HG02981 (cell line): ENCODE data around the gene RNF138.
"Not testable (repeated sequence)": the region's sequence is repeated elsewhere in the genome, so short reads cannot be mapped to it uniquely, and the experiment has no call there.

Source experiments
- ATAC-seq: cut with Tn5 transposase; IDR thresholded peaks from one replicate; pipeline ENCODE4 v1.9.1; 2021; ENCODE audit warnings: mild to moderate bottlenecking, moderate library complexity; ENCODE audit not compliant: unreplicated experiment

The RNF138 gene

GRCh38 chr18:32095192-32095899, 3.7 kb downstream of the RNF138 start:
- no peak for ATAC-seq

- no peak for ATAC-seq
Observed at GRCh38 chr18:32095900-32096229, 4.2 kb downstream of the RNF138 start.

- ATAC-seq = no peak
Observed at GRCh38 chr18:32096946-32097345, 5.3 kb downstream of the RNF138 start.

- no peak for ATAC-seq
Observed at GRCh38 chr18:32104516-32104915, 12.8 kb downstream of the RNF138 start.

GRCh38 chr18:32110005-32110404, 18.3 kb downstream of the RNF138 start:
- no peak for ATAC-seq

GRCh38 chr18:32111706-32112105, 20.0 kb downstream of the RNF138 start:
- ATAC-seq = no peak

- no peak for ATAC-seq
Observed at GRCh38 chr18:32112826-32113225, 21.2 kb downstream of the RNF138 start.

- ATAC-seq = no peak
Observed at GRCh38 chr18:32114293-32114942, 22.7 kb downstream of the RNF138 start.

- ATAC-seq = no peak
Observed at GRCh38 chr18:32122039-32122438, 30.4 kb downstream of the RNF138 start.

- no peak for ATAC-seq
Observed at GRCh38 chr18:32126538-32126937, 34.9 kb downstream of the RNF138 start.

GRCh38 chr18:32135625-32136024, 44.0 kb downstream of the RNF138 start:
- ATAC-seq = no peak

GRCh38 chr18:32138332-32138982, 46.8 kb downstream of the RNF138 start:
- no peak for ATAC-seq

GRCh38 chr18:32139835-32140283, 48.2 kb downstream of the RNF138 start:
- no peak for ATAC-seq

- ATAC-seq = no peak
Observed at GRCh38 chr18:32148185-32148870, 56.7 kb downstream of the RNF138 start.

GRCh38 chr18:32152705-32153448, 61.2 kb downstream of the RNF138 start:
- peak; percentile 91 for ATAC-seq

- ATAC-seq = no peak
Observed at GRCh38 chr18:32156855-32157254, 65.2 kb downstream of the RNF138 start.

- ATAC-seq = no peak
Observed at GRCh38 chr18:32157580-32157979, 65.9 kb downstream of the RNF138 start.

GRCh38 chr18:32158108-32158624, 66.5 kb downstream of the RNF138 start:
- ATAC-seq = peak; percentile 85

- ATAC-seq = not testable (repeated sequence)
Observed at GRCh38 chr18:32158631-32159030, 67.0 kb downstream of the RNF138 start.

GRCh38 chr18:32160547-32160946, 68.9 kb downstream of the RNF138 start:
- no peak for ATAC-seq
